ENCODE data around the gene PHLPP2.

Gene PHLPP2

GRCh38 chr16:71647391-71647790 is 77.1 kb downstream of the PHLPP2 start:
- in situ Hi-C loops (cut with HindIII; ENCODE audit: low pct_ligation_motif_present, low sequenced_read_pairs): no loop called here
- no peak overlapping the region for H3K27ac ChIP-seq
- H3K36me3 ChIP-seq (replicated peaks): peaks cover 5% of the 10 kb centered on the region
- no peak for DNase-seq
- no peak overlapping the region for H3K4me3 ChIP-seq (ENCODE audit: low read depth, low read length)
- H3K27me3 ChIP-seq (replicated peaks): no peaks in the 10 kb centered on the region
- no peak for TF ChIP-seq CTCF (IDR thresholded peaks at IDR 0.05; ENCODE audit: low read depth, low read length, missing control alignments)

GRCh38 chr16:71645450-71645849 is 79.1 kb downstream of the PHLPP2 start:
- TF ChIP-seq CTCF (IDR thresholded peaks at IDR 0.05; ENCODE audit: low read depth, low read length, missing control alignments): peak; percentile 73

GRCh38 chr16:71637398-71637797 is 87.1 kb downstream of the PHLPP2 start:
- Histone ChIP-seq H3K27ac (peak overlapping the region; percentile 16), H3K4me3 (ENCODE audit: low read depth, low read length) (no peak overlapping the region), H3K27me3 (replicated peaks) (no peaks in the 10 kb centered on the region), H3K36me3 (replicated peaks) (peaks cover 2% of the 10 kb centered on the region)
- no peak for TF ChIP-seq CTCF (IDR thresholded peaks at IDR 0.05; ENCODE audit: low read depth, low read length, missing control alignments)
- in situ Hi-C loops (cut with HindIII; ENCODE audit: low pct_ligation_motif_present, low sequenced_read_pairs): no loop called here
- peak; percentile 90 for DNase-seq

More at GRCh38 chr16:71645450-71645849, 79.1 kb downstream of the PHLPP2 start:
- H3K27ac ChIP-seq: no peak overlapping the region
- H3K27me3 ChIP-seq (replicated peaks): no peaks in the 10 kb centered on the region
- DNase-seq: peak; percentile 44
- no peak overlapping the region for H3K4me3 ChIP-seq (ENCODE audit: low read depth, low read length)
- H3K36me3 ChIP-seq (replicated peaks): peaks cover 5% of the 10 kb centered on the region
- in situ Hi-C loops (cut with HindIII; ENCODE audit: low pct_ligation_motif_present, low sequenced_read_pairs): no loop called here

GRCh38 chr16:71635632-71636031 is 88.9 kb downstream of the PHLPP2 start:
- no peak overlapping the region for H3K27ac ChIP-seq
- no peaks in the 10 kb centered on the region for H3K27me3 ChIP-seq (replicated peaks)
- no peak overlapping the region for H3K4me3 ChIP-seq (ENCODE audit: low read depth, low read length)
- H3K36me3 ChIP-seq (replicated peaks): peaks cover 2% of the 10 kb centered on the region
- DNase-seq: no peak
- TF ChIP-seq CTCF (IDR thresholded peaks at IDR 0.05; ENCODE audit: low read depth, low read length, missing control alignments): no peak
- in situ Hi-C loops (cut with HindIII; ENCODE audit: low pct_ligation_motif_present, low sequenced_read_pairs): no loop called here

- H3K27ac ChIP-seq: no peak overlapping the region
- H3K4me3 ChIP-seq (ENCODE audit: low read depth, low read length): no peak overlapping the region
- in situ Hi-C loops (cut with HindIII; ENCODE audit: low pct_ligation_motif_present, low sequenced_read_pairs): no loop called here
Measured at GRCh38 chr16:71631776-71632175, 92.7 kb downstream of the PHLPP2 start.

More at GRCh38 chr16:71631776-71632175, 92.7 kb downstream of the PHLPP2 start:
- H3K27me3 ChIP-seq (replicated peaks): peaks cover 4% of the 10 kb centered on the region
- H3K36me3 ChIP-seq (replicated peaks): no peaks in the 10 kb centered on the region
- no peak for DNase-seq
- no peak for TF ChIP-seq CTCF (IDR thresholded peaks at IDR 0.05; ENCODE audit: low read depth, low read length, missing control alignments)

Data from brain microvascular endothelial cell (primary cell).